Adrenal gland (tissue), 12 donors: ENCODE measurements around the gene OR2S2. TPM values are rescaled to one million over a fixed set of nuclear protein-coding genes. Genes with fewer than 3 reads are reported as not detected.
A peak's percentile ranks its signal among the peaks of the same experiment; 100 is the strongest.
"Not testable (repeated sequence)": the region's sequence is repeated elsewhere in the genome, so short reads cannot be mapped to it uniquely, and the experiment has no call there.

ENCODE experiments used
- DNase-seq, 7 donors: peaks; one replicate each; pipeline ENCODE4 v3.0.0-alpha.2; 2019 to 2020
- H3K27ac ChIP-seq, 5 donors: fragments of 200-600 bp; sonication (generic) in 4 of 5; 1 replicate in 3 of 5; 2 replicates in 2 of 5; pipeline versions ENCODE4 v1.5.1 to v1.8.0; 2016 to 2020; ENCODE audit warnings: mild to moderate bottlenecking in 1 of 5
- H3K27me3 ChIP-seq: fragments of 200-600 bp; 2 replicates; pipeline ENCODE4 v1.8.0; 2021
- H3K36me3 ChIP-seq, 2 donors: fragments of 200-600 bp; replicated peaks in 1 of 2; 1 replicate in 1 of 2; 2 replicates in 1 of 2; pipeline versions ENCODE4 v1.5.1 to v1.8.0; 2018 to 2022
- H3K4me1 ChIP-seq, 2 donors: fragments of 200-600 bp; replicated peaks in 1 of 2; 1 replicate in 1 of 2; 2 replicates in 1 of 2; pipeline versions ENCODE4 v1.5.1 to v1.8.0; 2018 to 2021
- H3K4me3 ChIP-seq, 4 donors: fragments of 200-600 bp; sonication (generic) in 3 of 4; one replicate each; pipeline ENCODE4 v1.5.1; 2016 to 2018
- H3K9me3 ChIP-seq, 3 donors: fragments of 200-600 bp; sonication (generic) in 1 of 3; replicated peaks in 1 of 3; 1 replicate in 2 of 3; 2 replicates in 1 of 3; pipeline versions ENCODE4 v1.5.1 to v1.8.0; 2016 to 2021
- CTCF ChIP-seq, 6 experiments: fragments of 450-650 bp in 4 of 6; fragments of 200-600 bp in 2 of 6; sonication (generic) in 1 of 6; IDR thresholded peaks; 1 replicate in 5 of 6; 2 replicates in 1 of 6; pipeline versions ENCODE4 v1.5.1 to v1.8.0; 2016 to 2021; ENCODE audit warnings: antibody characterized with exemption in 6 of 6, mild to moderate bottlenecking in 2 of 6, moderate library complexity in 1 of 6
- POLR2A ChIP-seq, 2 donors: fragments of 450-650 bp; IDR thresholded peaks; one replicate each; pipeline ENCODE4 v1.6.1; 2017; ENCODE audit warnings: antibody characterized with exemption in 2 of 2, mild to moderate bottlenecking in 2 of 2, moderate library complexity in 1 of 2
- WGBS, 4 donors: extraction: QIAGEN DNeasy Blood & Tissue Kit in 2 of 4; methylation state at CpG; one replicate each; pipeline versions ENCODE4 v1.1.5 to v1.1.7; 2013 to 2017; 5-methylcytosine and 5-hydroxymethylcytosine counted together
- intact Hi-C, 2 donors: fragments of 100-400 bp; cut with DNase I; formaldehyde crosslinking; loops; one replicate each; pipeline versions ENCODE4 v1.14.1 to v1.15.0; 2022 to 2023
- polyA plus RNA-seq, 3 donors: library from polyadenylated mRNA; stranded (reverse); fragments of 200-250 nt in 2 of 3; fragments of 350-450 nt in 1 of 3; fragmentation: Illumina TruSeq in 1 of 3; extraction: RNeasy Lipid Tissue Mini Kit (QIAGEN cat#74804) in 1 of 3; gene quantifications; one replicate each; pipeline ENCODE4 v1.2.3, GENCODE V29; 2013 to 2014
- total RNA-seq, 9 donors: library from RNA; depleted of rRNA in 4 of 9; stranded (reverse); fragments of >200 nt in 4 of 9; fragments of 120-200 nt in 1 of 9; fragmentation: NEBNext Ultra II Directional in 1 of 9; extraction: Animal tissue kit (Norgen Biotek cat#: 25700) in 1 of 9; gene quantifications; one replicate each; pipeline versions ENCODE4 v1.1.0 to v1.2.4, GENCODE V29; 2013 to 2023
- donor health status: healthy with polysubstance abuse.
- donor health status: Bipolar disorder and iron deficiency.
- donor health status: DM: yes; HTN: yes; CAD: no.
- donor health status: DM: no; HTN: no; CAD: no.
- donor health status: DM: no; HTN: no; CAD: no.
- donor health status: DM: yes; HTN: yes; CAD: no.

Gene OR2S2
- total and polyA plus RNA-seq, 12 donors: not detected

GRCh38 chr9:35998333-35998732 is 40.4 kb upstream of the OR2S2 start:
- H3K27me3 ChIP-seq: peaks cover 5% of the 10 kb centered on the region
- DNase-seq: no peak
- H3K9me3 ChIP-seq: no peaks in the 10 kb centered on the region
- H3K27ac ChIP-seq: no peak overlapping the region
- H3K36me3 ChIP-seq: no peaks in the 10 kb centered on the region
- 60 to 93% (median 67%) methylated on average over 1 of the region's 1 CpG for WGBS, 4 donors
- intact Hi-C loops: no loop called here
- no peak overlapping the region for H3K4me3 ChIP-seq
- H3K4me1 ChIP-seq: no peaks in the 10 kb centered on the region
- TF ChIP-seq POLR2A (IDR thresholded peaks at IDR 0.05) (no peak), CTCF (IDR thresholded peaks at IDR 0.05) (no peak)

- H3K4me3 ChIP-seq, intact Hi-C loops, DNase-seq, H3K9me3 ChIP-seq, H3K27ac ChIP-seq, H3K27me3 ChIP-seq, H3K4me1 ChIP-seq, H3K36me3 ChIP-seq: not testable (repeated sequence)
- 80 to 93% (median 88%) methylated on average over 4 of the region's 4 CpGs for WGBS, 4 donors
These were observed 39.1 kb upstream of the OR2S2 start for GRCh38 chr9:35997016-35997415.

- intact Hi-C loops: no loop called here
- TF ChIP-seq CTCF (IDR thresholded peaks at IDR 0.05): no peak
- no peak for TF ChIP-seq POLR2A (IDR thresholded peaks at IDR 0.05)
- WGBS, 4 donors: 64 to 71% (median 69%) methylated on average over 1 of the region's 1 CpG
These were observed 38.5 kb upstream of the OR2S2 start for GRCh38 chr9:35996358-35996970.

GRCh38 chr9:35994959-35995358 is 37.0 kb upstream of the OR2S2 start:
- H3K36me3 ChIP-seq: no peaks in the 10 kb centered on the region
- no peak overlapping the region for H3K27ac ChIP-seq
- WGBS, 4 donors: 74 to 78% (median 76%) methylated on average over 2 of the region's 2 CpGs
- H3K9me3 ChIP-seq: no peaks in the 10 kb centered on the region
- TF ChIP-seq POLR2A (IDR thresholded peaks at IDR 0.05) (no peak), CTCF (IDR thresholded peaks at IDR 0.05) (no peak)
- intact Hi-C loops: no loop called here
- DNase-seq: no peak
- no peaks in the 10 kb centered on the region for H3K4me1 ChIP-seq
- peaks cover 5% of the 10 kb centered on the region for H3K27me3 ChIP-seq
- H3K4me3 ChIP-seq: no peak overlapping the region

More at GRCh38 chr9:35996358-35996970, 38.5 kb upstream of the OR2S2 start:
- H3K27me3 ChIP-seq: peaks cover 5% of the 10 kb centered on the region
- H3K36me3 ChIP-seq: no peaks in the 10 kb centered on the region
- no peak overlapping the region for H3K4me3 ChIP-seq
- no peak overlapping the region for H3K27ac ChIP-seq
- no peaks in the 10 kb centered on the region for H3K9me3 ChIP-seq
- DNase-seq: peak in 1 of 7 donors; percentile 29
- H3K4me1 ChIP-seq: no peaks in the 10 kb centered on the region
